ENCODE data around the gene FALEC. TPM values are rescaled to one million over a fixed set of nuclear protein-coding genes. Genes with fewer than 3 reads are reported as not detected.

The FALEC gene
- total and polyA plus RNA-seq, 2 experiments from 2014 or later: 1.7 TPM; not detected in 1

GRCh38 chr1:150582371-150582770 lies 66.8 kb downstream of the FALEC start:
- Histone ChIP-seq H3K9me2 (ENCODE audit: insufficient read depth) (no peaks in the 10 kb centered on the region), H3K4me2 (no peak overlapping the region), H3F3A (replicated peaks; ENCODE audit: low read depth) (peaks cover 26% of the 10 kb centered on the region), H4K20me1 (replicated peaks; ENCODE audit: insufficient read depth) (peaks cover 11% of the 10 kb centered on the region; the same call in 1 of the 2 replicates), H3K27ac (ENCODE audit: low read depth) (no peak overlapping the region), H2AFZ (no peak overlapping the region), H3K36me3 (ENCODE audit: insufficient read depth) (peaks cover 13% of the 10 kb centered on the region), H3K27me3 (ENCODE audit: insufficient read depth) (no peaks in the 10 kb centered on the region), H3K4me1 (ENCODE audit: insufficient read depth) (peaks cover 7% of the 10 kb centered on the region; the same call in 1 of the 2 replicates), H3K79me2 (replicated peaks; ENCODE audit: insufficient read depth) (peaks cover 29% of the 10 kb centered on the region), H3K4me3 (no peak overlapping the region)
- DNase-seq (ENCODE audit: low spot score) (no peak), ATAC-seq (no peak)
- peaks cover 8% of the 10 kb centered on the region; the same call in 1 of the 3 replicates for H3K9me3 Mint-ChIP-seq
- H3K4me1 Mint-ChIP-seq: peaks cover 7% of the 10 kb centered on the region
- no peak overlapping the region for H3K27ac Mint-ChIP-seq
- H3K27me3 Mint-ChIP-seq (ENCODE audit: insufficient read depth, low read depth, poor library complexity): peaks cover 27% of the 10 kb centered on the region
- TF ChIP-seq ZNF114 (CRISPR knock-in tag; IDR thresholded peaks at IDR 0.05) (no peak), STAT1 (IDR thresholded peaks at IDR 0.05; ENCODE audit: unreplicated experiment) (no peak), CTCF (conservative IDR thresholded peaks at IDR 0.05; ENCODE audit: low read depth in 2 of 2) (no peak), NANOG (IDR thresholded peaks at IDR 0.05; ENCODE audit: borderline replicate concordance) (no peak), POLR2AphosphoS5 (IDR thresholded peaks at IDR 0.05; ENCODE audit: low read depth) (no peak), ZNF331 (CRISPR knock-in tag; IDR thresholded peaks at IDR 0.05; ENCODE audit: low read depth) (no peak), EZH2phosphoT487 (IDR thresholded peaks at IDR 0.05; ENCODE audit: unreplicated experiment) (no peak), EZH2 (IDR thresholded peaks at IDR 0.05; ENCODE audit: low read depth, unreplicated experiment) (no peak), ETS1 (IDR thresholded peaks at IDR 0.05) (no peak), CREB1 (CRISPR knock-in tag; IDR thresholded peaks at IDR 0.05; ENCODE audit: low read depth) (no peak), ZNF462 (CRISPR knock-in tag; IDR thresholded peaks at IDR 0.05) (no peak), REST (IDR thresholded peaks at IDR 0.05; ENCODE audit: unreplicated experiment) (no peak), JUNB (IDR thresholded peaks at IDR 0.05; ENCODE audit: unreplicated experiment) (no peak)
- H3K4me3 Mint-ChIP-seq: no peak overlapping the region; the same call in 2 of the 3 replicates
- H3K36me3 Mint-ChIP-seq (ENCODE audit: low read depth): peaks cover 19% of the 10 kb centered on the region

All from GM23338 (cell line).